ENCODE data around the gene TEX10. TPM values are rescaled to one million over a fixed set of nuclear protein-coding genes. Genes with fewer than 3 reads are reported as not detected.

TEX10 gene
- total and polyA plus RNA-seq, 2 donors (not counting 3 experiments of a cell fraction or from before 2014, with no cell fraction given): 13.6 to 21.2 TPM

GRCh38 chr9:100284247-100284646 is 68.5 kb downstream of the TEX10 start:
- no peak overlapping the region for H3K9ac ChIP-seq (replicated peaks; ENCODE audit: extremely low read depth, insufficient read depth, low read length)
- H3K4me3 ChIP-seq (replicated peaks in 1 of 3; ENCODE audit: insufficient read depth in 1 of 3, low read depth in 1 of 3, low read length in 3 of 3): no peak overlapping the region
- CTCF ChIA-PET: no interaction called here
- FAIRE-seq: no peak
- H3K27me3 ChIP-seq (ENCODE audit: control insufficient read depth in 2 of 2, insufficient read depth in 2 of 2, low read length in 2 of 2): no peaks in the 10 kb centered on the region
- DNase-seq (ENCODE audit: low read depth, low spot score): no peak
- peaks cover 3 to 5% of the 10 kb centered on the region in 2 experiments for H3K36me3 ChIP-seq (ENCODE audit: control insufficient read depth in 2 of 2, extremely low read depth in 1 of 2, insufficient read depth in 2 of 2, low read length in 2 of 2)
- no peak overlapping the region for H3K27ac ChIP-seq (ENCODE audit: insufficient read depth, low read depth, low read length)
- no peak overlapping the region for H2AFZ ChIP-seq (ENCODE audit: low read depth, low read length)
- no peaks in the 10 kb centered on the region for H3K79me2 ChIP-seq (ENCODE audit: control insufficient read depth, insufficient read depth, low read length)
- TF ChIP-seq CTCF (IDR thresholded peaks at IDR 0.05; ENCODE audit: extremely low read depth in 1 of 2, insufficient read depth in 1 of 2, low read depth in 1 of 2, low read length in 2 of 2) (no peak), JUN (IDR thresholded peaks at IDR 0.05; ENCODE audit: borderline replicate concordance, insufficient read depth, insufficient read length, low read depth) (no peak), EZH2 (IDR thresholded peaks at IDR 0.05; ENCODE audit: borderline replicate concordance, low read depth, low read length, severe bottlenecking) (no peak), MYC (IDR thresholded peaks at IDR 0.05; ENCODE audit: low read depth, low read length) (no peak), FOS (IDR thresholded peaks at IDR 0.05; ENCODE audit: borderline replicate concordance, insufficient read depth, low read length) (no peak), GATA2 (IDR thresholded peaks at IDR 0.05; ENCODE audit: insufficient read depth, insufficient read length, low read depth, low read length) (no peak), MAX (IDR thresholded peaks at IDR 0.05; ENCODE audit: insufficient read depth, insufficient read length) (no peak), POLR2A (IDR thresholded peaks at IDR 0.05; ENCODE audit: low read depth, low read length) (no peak), POLR2AphosphoS5 (IDR thresholded peaks at IDR 0.05; ENCODE audit: insufficient read depth, low read depth, low read length) (no peak)
- no peaks in the 10 kb centered on the region for H4K20me1 ChIP-seq (replicated peaks; ENCODE audit: control insufficient read depth, extremely low read depth, insufficient read depth, low read length)
- no peak overlapping the region for H3K4me2 ChIP-seq (ENCODE audit: insufficient read depth, low read length)
- BruUV-seq (replicated peaks): no TSS peak
- H3K9me3 ChIP-seq (replicated peaks; ENCODE audit: control insufficient read depth, insufficient read depth, low read length): no peaks in the 10 kb centered on the region
- intact Hi-C loops (cut with micrococcal nuclease): no loop called here
- no peaks in the 10 kb centered on the region for H3K9me1 ChIP-seq (replicated peaks; ENCODE audit: control insufficient read depth, extremely low read depth, insufficient read depth, low read length)
- POLR2A ChIA-PET: no interaction called here
- dilution Hi-C loops (cut with MboI; ENCODE audit: extremely low pct_ligation_motif_present, low sequenced_read_pairs): no loop called here
- H3K4me1 ChIP-seq (ENCODE audit: control insufficient read depth, extremely low read depth, insufficient read depth, low read length): no peaks in the 10 kb centered on the region
